Fibroblast of lung (primary cell): Measurements from ENCODE around the gene DHRS4.

Experiments used
- EZH2 ChIP-seq: IDR thresholded peaks from 2 replicates; pipeline ENCODE4 v1.5.1; 2012; ENCODE audit warnings: low read length, control low read depth, mild to moderate bottlenecking; ENCODE audit errors: missing control alignments
- TF ChIP-seq, protein P1 (sequence below), 2 donors: IDR thresholded peaks in 1 of 2; conservative IDR thresholded peaks in 1 of 2; 1 replicate in 1 of 2; 2 replicates in 1 of 2; pipeline ENCODE4 v1.5.1; 2011 to 2012; ENCODE audit warnings: low read length in 2 of 2, control low read depth in 1 of 2, inconsistent platforms in 1 of 2, low read depth in 1 of 2, mild to moderate bottlenecking in 1 of 2

DNA sequence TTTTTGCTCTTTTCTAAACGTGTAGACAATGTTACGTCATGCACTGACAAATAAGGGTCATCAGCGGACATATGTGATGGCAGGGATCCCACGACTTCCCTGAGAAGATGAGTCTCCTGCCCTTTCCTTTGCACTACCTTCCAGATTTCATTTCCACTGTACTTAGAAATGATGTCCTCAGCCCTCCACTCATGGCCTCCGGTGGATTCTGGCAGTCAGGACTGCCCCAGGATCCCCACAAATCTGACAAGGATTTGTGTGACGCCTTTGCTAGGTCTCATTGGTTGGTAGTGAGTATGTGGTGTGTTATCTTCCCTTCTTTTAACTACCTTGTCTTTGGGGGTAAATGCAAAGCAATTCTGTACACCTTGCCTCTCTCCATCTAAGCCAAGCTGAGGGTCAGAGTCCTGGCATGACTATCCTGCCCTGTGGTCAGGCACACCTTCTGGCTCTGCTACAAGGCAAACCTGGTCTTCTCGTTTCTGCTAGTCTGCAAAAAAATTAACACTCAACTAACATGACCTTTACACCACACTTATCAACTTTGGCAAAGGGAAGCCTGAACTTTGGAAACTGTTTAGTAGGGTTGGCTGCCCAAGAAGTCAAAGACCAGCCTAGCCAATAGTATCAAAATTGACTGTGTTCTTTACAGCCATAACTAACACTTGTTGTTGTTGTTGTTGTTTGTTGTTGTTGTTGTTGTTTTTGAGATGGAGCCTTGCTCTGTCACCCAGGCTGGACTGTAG is 17.3 kb upstream of the DHRS4 start:
- TF ChIP-seq, protein P1, sequence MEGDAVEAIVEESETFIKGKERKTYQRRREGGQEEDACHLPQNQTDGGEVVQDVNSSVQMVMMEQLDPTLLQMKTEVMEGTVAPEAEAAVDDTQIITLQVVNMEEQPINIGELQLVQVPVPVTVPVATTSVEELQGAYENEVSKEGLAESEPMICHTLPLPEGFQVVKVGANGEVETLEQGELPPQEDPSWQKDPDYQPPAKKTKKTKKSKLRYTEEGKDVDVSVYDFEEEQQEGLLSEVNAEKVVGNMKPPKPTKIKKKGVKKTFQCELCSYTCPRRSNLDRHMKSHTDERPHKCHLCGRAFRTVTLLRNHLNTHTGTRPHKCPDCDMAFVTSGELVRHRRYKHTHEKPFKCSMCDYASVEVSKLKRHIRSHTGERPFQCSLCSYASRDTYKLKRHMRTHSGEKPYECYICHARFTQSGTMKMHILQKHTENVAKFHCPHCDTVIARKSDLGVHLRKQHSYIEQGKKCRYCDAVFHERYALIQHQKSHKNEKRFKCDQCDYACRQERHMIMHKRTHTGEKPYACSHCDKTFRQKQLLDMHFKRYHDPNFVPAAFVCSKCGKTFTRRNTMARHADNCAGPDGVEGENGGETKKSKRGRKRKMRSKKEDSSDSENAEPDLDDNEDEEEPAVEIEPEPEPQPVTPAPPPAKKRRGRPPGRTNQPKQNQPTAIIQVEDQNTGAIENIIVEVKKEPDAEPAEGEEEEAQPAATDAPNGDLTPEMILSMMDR (conservative IDR thresholded peaks at IDR 0.05 in 1 of 2, IDR thresholded peaks at IDR 0.05 in 1 of 2; ENCODE audit: low read depth in 1 of 2, low read length in 2 of 2), result no peak
- no peak for TF ChIP-seq EZH2
